ENCODE data around the gene SYP. TPM values are rescaled to one million over a fixed set of nuclear protein-coding genes. Genes with fewer than 3 reads are reported as not detected.
A peak's percentile ranks its signal among the peaks of the same experiment; 100 is the strongest.

SYP gene
- polyA plus RNA-seq, 1 experiment = 0.07 TPM

GRCh38 chrX:49192722-49193328 is 7.2 kb downstream of the SYP start:
- Histone ChIP-seq H3K36me3 (ENCODE audit: control insufficient read depth, insufficient read depth, low read length) (no peaks in the 10 kb centered on the region), H3K4me3 (ENCODE audit: low read depth, low read length) (no peak overlapping the region), H3K27me3 (ENCODE audit: control insufficient read depth, insufficient read depth, low read length) (no peaks in the 10 kb centered on the region)
- CTCF ChIA-PET = interaction anchor here (0.6 to 2.1 kb wide), 11 partner anchors 9 to 727 kb away, joined by 3 to 8 read pairs (median 4); no protein-coding TSS in a partner anchor
- no peak for DNase-seq (ENCODE audit: low read depth)
- TF ChIP-seq CTCF (IDR thresholded peaks at IDR 0.05; ENCODE audit: insufficient read depth, low read depth, low read length) = peak; percentile 61
- POLR2A ChIA-PET = no interaction called here

GRCh38 chrX:49191574-49192011 is 8.4 kb downstream of the SYP start:
- H3K36me3 ChIP-seq (ENCODE audit: control insufficient read depth, insufficient read depth, low read length) = no peaks in the 10 kb centered on the region
- no peaks in the 10 kb centered on the region for H3K27me3 ChIP-seq (ENCODE audit: control insufficient read depth, insufficient read depth, low read length)
- ChIA-PET POLR2A (no interaction called here), CTCF (interaction anchor here (1.2 to 2.1 kb wide), 3 partner anchors 16 to 84 kb away, joined by 4 to 6 read pairs (median 5); no protein-coding TSS in a partner anchor)
- H3K4me3 ChIP-seq (ENCODE audit: low read depth, low read length) = peak overlapping the region; percentile 67
- no peak for TF ChIP-seq CTCF (IDR thresholded peaks at IDR 0.05; ENCODE audit: insufficient read depth, low read depth, low read length)
- no peak for DNase-seq (ENCODE audit: low read depth)

GRCh38 chrX:49190821-49191573 is 9.0 kb downstream of the SYP start:
- H3K4me3 ChIP-seq (ENCODE audit: low read depth, low read length) = peak overlapping the region; percentile 67
- no peaks in the 10 kb centered on the region for H3K36me3 ChIP-seq (ENCODE audit: control insufficient read depth, insufficient read depth, low read length)
- peak; percentile 99 for DNase-seq (ENCODE audit: low read depth)
- H3K27me3 ChIP-seq (ENCODE audit: control insufficient read depth, insufficient read depth, low read length) = no peaks in the 10 kb centered on the region
- ChIA-PET CTCF (interaction anchor here (2.1 kb wide), 1 partner anchor 16 kb away, joined by 5 read pairs; no protein-coding TSS in a partner anchor), POLR2A (interaction anchor here (0.6 to 0.7 kb wide), 2 partner anchors 12 to 78 kb away, joined by 3 to 4 read pairs; no protein-coding TSS in a partner anchor)
- no peak for TF ChIP-seq CTCF (IDR thresholded peaks at IDR 0.05; ENCODE audit: insufficient read depth, low read depth, low read length)

GRCh38 chrX:49189606-49190005 is 10.4 kb downstream of the SYP start:
- POLR2A ChIA-PET = no interaction called here
- Histone ChIP-seq H3K27me3 (ENCODE audit: control insufficient read depth, insufficient read depth, low read length) (no peaks in the 10 kb centered on the region), H3K36me3 (ENCODE audit: control insufficient read depth, insufficient read depth, low read length) (no peaks in the 10 kb centered on the region), H3K4me3 (ENCODE audit: low read depth, low read length) (no peak overlapping the region)
- no peak for TF ChIP-seq CTCF (IDR thresholded peaks at IDR 0.05; ENCODE audit: insufficient read depth, low read depth, low read length)
- no peak for DNase-seq (ENCODE audit: low read depth)
- CTCF ChIA-PET = no interaction called here

GRCh38 chrX:49188468-49189076 is 11.4 kb downstream of the SYP start:
- H3K27me3 ChIP-seq (ENCODE audit: control insufficient read depth, insufficient read depth, low read length) = no peaks in the 10 kb centered on the region
- POLR2A ChIA-PET = no interaction called here
- peaks cover under 1% of the 10 kb centered on the region; the same call in 1 of the 2 replicates for H3K36me3 ChIP-seq (ENCODE audit: control insufficient read depth, insufficient read depth, low read length)
- DNase-seq (ENCODE audit: low read depth) = no peak
- no peak overlapping the region for H3K4me3 ChIP-seq (ENCODE audit: low read depth, low read length)
- no peak for TF ChIP-seq CTCF (IDR thresholded peaks at IDR 0.05; ENCODE audit: insufficient read depth, low read depth, low read length)
- CTCF ChIA-PET = no interaction called here

Data from BJ (cell line).